GM18519 (cell line): Measurements from ENCODE around the gene CILP.
"Not testable (repeated sequence)": the region's sequence is repeated elsewhere in the genome, so short reads cannot be mapped to it uniquely, and the experiment has no call there.

Source experiments
- ATAC-seq: cut with Tn5 transposase; IDR thresholded peaks from one replicate; pipeline ENCODE4 v1.9.1; 2021; ENCODE audit warnings: mild to moderate bottlenecking, moderate library complexity; ENCODE audit not compliant: unreplicated experiment, low FRiP score

Gene CILP

GRCh38 chr15:65226901-65227300, 15.6 kb upstream of the CILP start:
- not testable (repeated sequence) for ATAC-seq

GRCh38 chr15:65226221-65226620, 14.9 kb upstream of the CILP start:
- ATAC-seq, result no peak

- ATAC-seq, result no peak
Observed at GRCh38 chr15:65223996-65224395, 12.7 kb upstream of the CILP start.

GRCh38 chr15:65222891-65223290, 11.6 kb upstream of the CILP start:
- no peak for ATAC-seq

GRCh38 chr15:65221697-65222096, 10.4 kb upstream of the CILP start:
- no peak for ATAC-seq

GRCh38 chr15:65219137-65219536, 7.9 kb upstream of the CILP start:
- ATAC-seq, result no peak

- no peak for ATAC-seq
Observed at GRCh38 chr15:65217526-65218482, 6.5 kb upstream of the CILP start.

GRCh38 chr15:65215496-65215895, 4.2 kb upstream of the CILP start:
- no peak for ATAC-seq

GRCh38 chr15:65214010-65214409, 2.7 kb upstream of the CILP start:
- no peak for ATAC-seq

GRCh38 chr15:65213241-65213640, 2.0 kb upstream of the CILP start:
- ATAC-seq, result no peak

GRCh38 chr15:65212097-65212496, 824 bp upstream of the CILP start:
- no peak for ATAC-seq

- ATAC-seq, result no peak
Observed at GRCh38 chr15:65211482-65211982, 259 bp upstream of the CILP start.

GRCh38 chr15:65209701-65210643, 1.3 kb downstream of the CILP start:
- no peak for ATAC-seq

GRCh38 chr15:65208647-65209046, 2.6 kb downstream of the CILP start:
- no peak for ATAC-seq

- ATAC-seq, result no peak
Observed at GRCh38 chr15:65207280-65207840, 3.9 kb downstream of the CILP start.

GRCh38 chr15:65206750-65207149, 4.5 kb downstream of the CILP start:
- no peak for ATAC-seq

GRCh38 chr15:65204931-65205660, 6.2 kb downstream of the CILP start:
- ATAC-seq, result no peak

GRCh38 chr15:65204236-65204930, 6.9 kb downstream of the CILP start:
- no peak for ATAC-seq

- no peak for ATAC-seq
Observed at GRCh38 chr15:65201918-65202317, 9.4 kb downstream of the CILP start.
